Stimulated activated CD8-positive, alpha-beta memory T cell treated with anti-CD3 and anti-CD28 coated beads, Interleukin-12 subunit alpha, Interleukin-12 subunit beta, amount 100 ng/mL, for 1 hour (primary cell): Measurements from ENCODE around the gene ARFIP1.
"Not testable (repeated sequence)": the region's sequence is repeated elsewhere in the genome, so short reads cannot be mapped to it uniquely, and the experiment has no call there.

ENCODE experiments used
- DNase-seq: peaks from one replicate; pipeline ENCODE4 v3.0.0-alpha.2; 2020; ENCODE audit warnings: low read depth

Gene ARFIP1

DNA sequence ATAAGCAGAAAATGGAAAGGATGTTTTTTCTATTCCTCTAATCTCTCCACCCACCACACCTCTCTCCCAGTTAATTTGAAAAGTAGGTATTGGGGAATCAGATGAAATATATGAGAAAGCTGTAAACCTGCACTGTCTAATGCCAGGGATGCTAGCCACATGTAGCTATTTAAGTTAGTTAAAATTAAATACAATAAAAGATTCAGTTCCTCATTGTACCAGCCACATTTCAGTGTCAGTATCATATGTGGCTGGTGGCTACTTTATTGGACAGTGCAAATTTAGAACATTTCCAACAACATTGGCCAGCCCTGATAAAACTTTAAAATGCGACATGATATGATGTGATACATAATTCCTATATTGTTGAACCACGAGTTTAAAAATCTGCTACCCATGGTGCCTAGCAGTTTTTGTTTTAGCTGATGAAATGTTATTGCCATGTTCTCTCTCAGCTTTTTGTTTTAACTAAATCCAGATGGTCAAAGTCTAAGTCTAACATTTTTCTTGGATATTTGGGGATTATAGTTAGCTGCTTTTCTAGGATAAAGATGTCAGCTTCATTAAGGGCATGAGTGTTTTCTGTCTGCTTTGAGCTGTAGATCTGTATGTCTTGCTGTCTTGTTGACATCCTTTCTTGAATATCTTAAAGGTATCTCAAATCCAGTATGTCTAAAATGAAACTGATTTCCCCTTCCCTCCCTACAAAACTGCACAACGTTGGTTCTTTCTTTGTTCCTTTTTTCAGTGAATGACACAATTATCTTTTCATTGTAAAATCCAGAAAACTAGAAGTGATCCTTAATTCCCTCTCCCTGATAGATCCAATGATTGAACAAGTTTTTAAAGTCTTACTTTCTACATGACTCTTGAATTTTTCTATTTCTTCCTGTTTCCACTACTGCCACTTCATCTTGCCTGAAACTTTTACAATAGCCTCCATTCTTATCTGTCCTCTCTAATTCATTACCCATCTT is 6.2 kb downstream of the ARFIP1 start:
- DNase-seq = no peak

DNA sequence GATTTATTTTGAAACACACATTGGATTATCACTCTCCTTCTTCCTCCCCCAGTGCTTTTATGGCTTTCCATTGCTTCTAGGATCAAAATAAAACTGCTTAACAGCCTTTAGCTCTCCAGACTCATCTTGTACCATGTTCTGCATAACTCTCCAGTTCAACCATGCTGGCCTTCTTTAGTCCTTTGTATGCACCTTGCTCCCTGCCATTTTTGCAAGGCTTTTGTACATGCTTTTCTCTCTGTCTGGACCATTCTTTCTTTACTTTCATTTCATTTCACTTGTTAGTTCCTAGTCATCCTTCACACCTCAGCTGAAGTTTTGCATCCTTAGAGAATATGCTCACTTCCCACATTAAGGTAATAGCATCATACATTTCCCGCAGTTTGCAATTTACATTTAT is 6.9 kb downstream of the ARFIP1 start:
- no peak for DNase-seq

DNA sequence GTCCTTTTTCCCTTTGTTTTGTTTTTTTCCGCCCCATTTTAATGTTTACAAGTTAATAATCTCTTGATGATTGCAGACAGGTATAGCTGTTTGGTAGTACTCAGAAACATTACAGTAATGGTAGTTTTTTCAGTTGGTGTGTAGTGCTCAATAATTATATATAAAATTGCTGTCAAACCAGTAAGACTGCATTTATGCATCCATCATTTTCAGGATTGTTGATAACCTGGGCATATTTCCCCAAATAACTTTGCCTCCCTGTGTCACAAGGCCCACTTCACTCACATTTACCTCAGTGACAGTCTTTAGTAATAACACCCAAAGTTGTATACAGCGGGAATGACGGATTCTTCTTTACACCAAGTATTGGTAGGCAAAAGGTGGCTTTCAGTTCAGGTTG is 16.1 kb downstream of the ARFIP1 start:
- DNase-seq = no peak

DNA sequence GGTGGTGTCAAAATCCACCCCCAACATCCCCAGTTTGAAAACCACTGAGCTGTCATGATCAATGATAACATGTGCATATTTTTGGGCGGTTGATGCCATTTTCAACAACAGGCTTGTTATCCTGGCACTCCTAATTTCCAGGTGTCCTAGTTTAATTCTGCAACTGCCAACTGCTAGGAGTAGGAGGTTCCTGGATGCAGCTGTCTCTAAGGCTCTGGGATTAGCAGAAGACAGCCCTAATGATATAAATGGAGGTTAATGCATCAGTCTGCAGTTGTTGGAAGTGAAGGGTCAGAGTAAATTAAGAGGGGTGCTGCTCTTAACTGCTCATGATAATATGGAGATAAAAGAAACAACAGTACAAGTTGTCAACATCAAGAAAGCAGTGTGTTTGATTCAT is 23.8 kb downstream of the ARFIP1 start:
- DNase-seq = no peak

GRCh38 chr4:152805071-152805650 is 25.4 kb downstream of the ARFIP1 start:
- DNase-seq = no peak

- DNase-seq = no peak
Observed at GRCh38 chr4:152805818-152806217, 26.1 kb downstream of the ARFIP1 start.

GRCh38 chr4:152806501-152807125 is 26.9 kb downstream of the ARFIP1 start:
- no peak for DNase-seq

- DNase-seq = no peak
Observed at GRCh38 chr4:152807294-152807829, 27.6 kb downstream of the ARFIP1 start.

DNA sequence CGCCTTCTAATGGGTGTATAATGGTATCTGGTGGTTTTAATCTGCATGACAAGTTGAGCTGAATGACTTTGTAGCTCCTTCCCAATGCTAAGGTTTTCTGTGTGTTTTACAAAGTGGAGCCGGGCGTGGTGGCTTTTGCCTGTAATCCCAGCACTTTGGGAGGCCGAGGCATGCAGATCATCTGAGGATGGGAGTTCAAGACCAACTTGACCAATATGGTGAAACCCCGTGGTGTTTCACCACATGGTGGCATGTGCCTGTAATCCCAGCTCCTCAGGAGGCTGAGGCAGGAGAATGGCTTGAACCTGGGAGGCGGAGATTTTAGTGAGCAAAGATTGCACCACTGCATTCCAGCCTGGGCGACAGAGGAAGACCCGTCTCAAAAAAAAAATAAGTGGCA is 28.9 kb downstream of the ARFIP1 start:
- DNase-seq = no peak

DNA sequence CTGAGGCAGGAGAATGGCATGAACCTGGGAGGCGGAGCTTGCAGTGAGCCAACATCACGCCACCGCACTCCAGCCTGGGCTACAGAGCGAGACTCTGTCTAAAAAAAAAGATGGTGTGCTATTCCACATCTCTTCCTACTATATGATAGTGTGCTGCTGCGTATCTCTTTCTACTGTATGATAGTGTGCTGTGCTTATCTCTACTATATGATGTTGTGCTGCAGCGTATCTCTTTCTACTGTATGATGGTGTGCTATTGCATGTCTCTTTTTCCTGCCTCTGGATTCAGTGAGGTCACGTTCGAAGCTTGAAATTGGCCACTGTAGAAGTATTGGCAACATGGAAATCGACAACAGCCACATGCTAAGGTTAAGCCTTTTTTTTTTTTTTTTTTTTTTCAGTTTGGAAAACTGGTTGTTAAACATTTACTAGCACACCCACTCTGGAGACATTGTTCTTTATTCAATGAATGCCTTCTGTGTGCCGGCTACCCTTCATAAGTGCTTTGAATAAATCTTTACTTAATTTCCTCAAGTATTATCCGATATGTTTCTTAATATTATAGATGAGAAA is 31.0 kb downstream of the ARFIP1 start:
- no peak for DNase-seq

- no peak for DNase-seq
Observed at GRCh38 chr4:152815078-152815477, 35.3 kb downstream of the ARFIP1 start.

- no peak for DNase-seq
Observed at GRCh38 chr4:152817331-152817730, 37.6 kb downstream of the ARFIP1 start.

DNA sequence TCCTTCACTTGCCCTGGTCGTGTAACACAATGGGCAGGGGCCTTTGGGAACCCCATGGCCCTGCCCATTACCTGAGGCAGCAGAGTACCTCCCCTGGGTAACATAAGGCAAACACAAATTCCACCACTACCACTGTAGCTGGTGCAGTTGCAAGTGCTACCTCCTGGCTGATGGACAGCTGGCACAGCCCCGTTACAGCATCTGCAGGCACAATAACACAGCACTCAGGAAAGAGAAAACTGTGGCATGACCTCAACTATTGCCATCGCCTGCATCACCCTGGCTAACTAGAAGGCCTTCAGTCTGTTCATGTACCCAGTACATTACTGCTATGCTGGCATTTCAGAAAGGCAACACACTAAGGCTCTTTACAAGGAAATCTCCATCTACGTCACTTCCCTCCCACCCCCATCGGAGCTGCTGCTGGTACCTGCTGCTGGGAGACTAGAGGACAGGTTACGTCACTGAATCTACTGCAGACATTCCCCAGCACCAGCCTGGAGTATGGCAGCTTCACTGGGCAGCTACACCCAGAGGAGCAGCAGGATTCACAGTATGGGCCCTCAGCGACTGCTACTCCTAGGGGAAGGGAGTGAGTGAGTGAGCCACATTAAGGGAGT is 39.4 kb downstream of the ARFIP1 start:
- no peak for DNase-seq

GRCh38 chr4:152820073-152820472 is 40.3 kb downstream of the ARFIP1 start:
- DNase-seq = no peak

GRCh38 chr4:152822323-152822722 is 42.6 kb downstream of the ARFIP1 start:
- DNase-seq = no peak

DNA sequence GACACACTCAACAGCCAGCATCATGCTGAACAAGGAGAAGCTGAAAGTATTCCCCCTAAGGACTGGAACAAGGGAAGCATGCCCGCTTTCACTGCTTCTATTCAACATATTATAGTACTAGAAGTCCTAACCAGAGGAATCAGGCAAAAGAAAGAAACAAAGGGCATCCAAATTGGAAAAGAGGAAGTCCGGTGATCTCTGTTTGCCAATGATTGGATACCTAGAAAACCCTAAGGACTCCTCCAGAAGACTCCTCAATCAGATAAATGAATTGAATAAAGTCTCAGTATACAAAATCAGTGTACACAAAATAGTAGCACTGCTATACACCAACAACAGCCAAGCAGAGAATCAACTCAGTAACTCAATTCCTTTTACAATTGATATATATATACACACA is 44.8 kb downstream of the ARFIP1 start:
- DNase-seq = no peak

DNA sequence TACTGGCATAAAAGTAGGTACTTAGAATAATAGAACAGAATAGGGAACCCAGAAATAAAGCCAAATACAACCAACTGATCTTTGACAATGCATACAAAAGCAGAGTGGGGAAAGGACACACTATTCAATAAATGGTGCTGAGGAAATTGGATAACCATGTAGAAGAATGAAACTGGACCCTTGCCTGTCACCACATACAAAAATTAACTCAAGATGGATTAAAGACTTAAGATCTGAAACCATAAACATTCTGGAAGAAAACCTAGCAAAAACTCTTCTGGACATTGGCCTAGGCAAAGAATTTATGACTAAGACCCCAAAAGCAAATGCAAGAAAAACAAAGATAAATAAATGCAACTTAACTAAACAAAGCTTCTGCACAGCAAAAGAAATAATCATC is 45.6 kb downstream of the ARFIP1 start:
- DNase-seq = no peak

DNA sequence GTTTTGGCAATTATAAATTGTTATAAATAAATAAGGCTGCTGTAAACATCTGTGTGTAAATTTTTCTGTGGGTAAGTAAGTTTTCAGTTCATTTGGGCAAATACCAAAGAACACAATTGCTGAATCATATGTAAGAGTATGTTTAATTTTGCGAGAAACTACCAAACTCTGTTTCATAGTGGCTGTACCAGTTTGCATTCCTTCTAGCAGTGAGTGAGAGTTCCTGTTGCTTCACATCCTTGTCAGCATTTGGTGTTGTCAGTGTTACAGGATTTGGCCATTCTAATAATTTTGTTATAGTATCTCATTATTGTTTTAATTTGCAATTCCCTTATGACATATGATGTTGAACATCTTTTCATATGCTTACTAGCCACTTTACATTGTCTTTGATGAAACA is 48.4 kb downstream of the ARFIP1 start:
- DNase-seq = no peak

GRCh38 chr4:152831416-152831815 is 51.7 kb downstream of the ARFIP1 start:
- DNase-seq = no peak

DNA sequence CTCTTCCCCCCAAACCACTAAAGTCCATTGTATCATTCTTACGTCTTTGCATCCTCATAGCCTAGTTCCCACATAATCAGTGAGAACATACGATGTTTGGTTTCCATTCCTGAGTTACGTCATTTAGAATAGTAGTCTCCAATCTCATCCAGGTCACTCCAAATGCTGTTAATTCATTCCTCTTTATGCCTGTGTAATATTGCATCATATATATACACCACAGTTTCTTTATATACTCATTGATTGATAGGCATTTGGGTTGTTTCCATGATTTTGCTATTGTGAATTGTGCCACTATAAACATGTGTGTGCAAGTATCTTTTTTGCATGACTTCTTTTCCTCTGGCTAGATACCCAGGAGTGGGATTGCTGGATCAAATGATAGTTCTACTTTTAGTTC is 57.2 kb downstream of the ARFIP1 start:
- no peak for DNase-seq

DNA sequence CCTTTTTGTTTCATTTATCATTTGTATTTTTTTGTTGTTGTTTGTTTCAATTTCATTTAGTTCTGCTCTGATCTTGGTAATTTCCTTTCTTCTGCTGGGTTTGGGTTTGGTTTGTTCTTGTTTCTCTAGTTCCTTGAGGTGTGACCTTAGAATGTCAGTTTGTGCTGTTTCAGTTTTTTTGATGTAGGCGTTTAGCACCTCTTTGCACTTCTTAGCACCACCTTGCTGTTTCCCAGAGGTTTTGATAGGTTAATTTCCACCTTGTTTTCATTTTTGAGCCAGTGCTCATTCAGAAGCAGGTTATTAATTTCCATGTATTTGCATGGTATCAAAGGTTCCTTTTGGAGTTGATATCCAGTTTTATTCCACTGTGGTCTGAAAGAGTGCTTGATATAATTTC is 60.0 kb downstream of the ARFIP1 start:
- not testable (repeated sequence) for DNase-seq

- DNase-seq = no peak
Observed at GRCh38 chr4:152843481-152844090, 63.8 kb downstream of the ARFIP1 start.
